ENCODE measurements around the gene PARP1.
"Not testable (repeated sequence)": the region's sequence is repeated elsewhere in the genome, so short reads cannot be mapped to it uniquely, and the experiment has no call there.

The PARP1 gene

DNA sequence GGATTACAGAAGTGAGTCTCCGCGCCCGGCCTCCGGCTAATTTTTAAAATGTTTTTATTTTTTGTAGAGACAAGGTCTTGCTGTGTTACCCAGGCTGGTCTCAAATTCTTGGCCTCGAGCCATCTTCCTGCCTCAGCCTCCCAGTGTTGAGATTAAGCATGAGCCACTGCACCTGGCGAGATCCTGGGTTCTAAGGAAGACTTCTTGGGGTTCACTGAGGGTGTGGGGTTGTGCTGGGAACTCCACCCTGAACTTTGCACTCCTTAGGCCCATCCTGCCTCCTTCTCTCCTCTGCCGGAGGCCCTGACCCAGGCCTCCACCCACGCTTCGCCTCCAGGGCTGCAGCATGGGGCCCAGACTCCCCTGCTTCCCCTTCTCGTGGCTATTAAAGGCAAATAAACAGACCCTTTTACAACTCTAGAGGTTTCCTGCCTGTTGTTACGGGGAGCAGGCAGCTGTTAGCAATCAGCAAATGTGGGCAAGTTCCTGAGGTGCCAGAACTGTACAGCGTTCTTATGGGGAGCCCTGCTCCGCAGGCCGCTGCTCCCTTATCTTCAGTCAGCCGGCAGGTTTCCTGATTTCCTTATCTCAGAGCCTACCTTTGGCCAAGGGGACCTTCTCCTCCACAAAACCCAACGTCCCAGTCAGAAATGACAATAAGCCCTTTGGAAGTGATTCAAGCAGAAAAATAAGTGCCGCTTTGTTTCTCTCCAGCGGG is 57.9 kb downstream of the PARP1 start:
- no peak for DNase-seq

GRCh38 chr1:226349081-226349480 is 58.8 kb downstream of the PARP1 start:
- DNase-seq = no peak

- no peak for DNase-seq
Measured at GRCh38 chr1:226344441-226345259, 63.2 kb downstream of the PARP1 start.

DNA sequence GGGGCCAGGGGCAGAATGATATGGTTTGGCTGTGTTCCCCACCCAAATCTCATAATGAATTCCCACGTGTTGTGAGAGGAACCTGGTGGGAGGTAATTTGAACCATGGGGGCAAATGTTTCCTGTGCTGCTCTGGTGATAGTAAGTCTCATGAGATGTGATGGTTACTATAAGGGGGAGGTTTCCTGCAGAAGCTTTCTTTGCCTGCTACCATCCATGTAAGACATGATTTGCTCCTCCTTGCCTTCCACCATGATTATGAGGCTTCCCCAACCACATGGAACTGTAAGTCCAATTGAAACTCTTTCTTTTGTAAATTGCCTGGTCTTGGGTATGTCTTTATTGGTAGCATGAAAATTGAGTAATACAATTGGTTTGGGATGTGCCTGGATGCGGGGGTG is 65.2 kb downstream of the PARP1 start:
- no peak for DNase-seq

- DNase-seq = not testable (repeated sequence)
Measured at GRCh38 chr1:226340111-226340510, 67.8 kb downstream of the PARP1 start.

- no peak for DNase-seq
Measured at GRCh38 chr1:226337276-226337875, 70.5 kb downstream of the PARP1 start.

- DNase-seq = no peak
Measured at GRCh38 chr1:226335661-226336060, 72.2 kb downstream of the PARP1 start.

DNA sequence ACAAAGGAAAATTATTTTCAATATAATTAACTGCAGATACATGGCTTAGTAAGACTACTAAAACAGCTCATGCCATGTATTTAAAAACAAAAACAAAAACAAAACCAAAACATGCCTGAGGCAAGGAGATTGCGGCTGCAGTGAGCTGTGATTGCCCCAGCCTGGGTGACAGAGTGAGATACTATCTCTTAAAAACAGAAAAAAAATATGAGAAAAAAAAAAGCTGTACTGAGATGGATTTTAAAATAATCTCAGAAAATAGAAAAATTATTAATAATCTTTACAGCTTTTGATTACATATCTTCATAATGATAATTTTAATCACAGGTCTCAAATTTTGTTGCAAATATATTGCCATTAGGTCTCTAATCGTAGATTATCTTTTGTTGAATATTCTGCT is 74.9 kb downstream of the PARP1 start:
- DNase-seq = no peak

- DNase-seq = no peak
Measured at GRCh38 chr1:226329237-226329636, 78.7 kb downstream of the PARP1 start.

DNA sequence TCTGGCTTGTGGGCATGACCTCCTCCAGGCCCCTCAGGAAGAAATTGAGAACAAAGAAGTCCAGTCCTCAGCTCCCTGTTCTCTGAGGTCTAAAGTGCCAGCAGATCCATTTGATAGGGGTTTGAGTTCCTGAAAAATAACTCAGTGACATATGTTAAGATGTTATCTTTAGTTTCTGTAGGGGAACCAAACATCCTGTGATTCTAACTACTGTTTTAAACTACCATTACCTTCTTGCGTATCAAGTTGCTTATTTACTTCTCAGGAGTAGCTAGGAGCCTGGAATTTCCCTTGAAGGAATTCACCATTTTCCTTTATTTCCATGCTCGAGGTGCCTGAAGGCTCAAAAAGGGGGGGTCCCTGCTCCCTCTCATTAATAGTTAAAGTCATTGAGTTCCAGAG is 80.1 kb downstream of the PARP1 start:
- no peak for DNase-seq

GRCh38 chr1:226325178-226325577 is 82.7 kb downstream of the PARP1 start:
- DNase-seq = no peak

DNA sequence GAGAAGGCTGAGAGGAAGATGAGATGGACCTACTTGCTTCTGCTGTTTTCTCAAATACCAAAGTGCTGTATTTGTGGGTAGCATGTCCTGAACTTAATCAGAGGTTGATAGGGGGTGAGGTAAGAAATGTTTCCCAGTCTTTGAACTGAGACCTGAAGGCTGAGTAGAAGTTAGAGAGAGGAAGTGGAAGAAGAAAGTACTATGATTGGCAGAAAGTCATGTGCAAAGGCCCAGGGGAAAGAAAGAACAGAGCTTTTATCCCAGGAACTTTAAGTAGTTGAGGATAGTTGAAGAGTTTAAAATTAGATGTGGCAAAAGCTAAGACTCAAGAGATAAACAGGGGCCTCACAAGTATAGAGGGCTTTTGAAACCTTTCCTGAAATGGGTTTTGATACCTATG is 83.4 kb downstream of the PARP1 start:
- DNase-seq = no peak

DNA sequence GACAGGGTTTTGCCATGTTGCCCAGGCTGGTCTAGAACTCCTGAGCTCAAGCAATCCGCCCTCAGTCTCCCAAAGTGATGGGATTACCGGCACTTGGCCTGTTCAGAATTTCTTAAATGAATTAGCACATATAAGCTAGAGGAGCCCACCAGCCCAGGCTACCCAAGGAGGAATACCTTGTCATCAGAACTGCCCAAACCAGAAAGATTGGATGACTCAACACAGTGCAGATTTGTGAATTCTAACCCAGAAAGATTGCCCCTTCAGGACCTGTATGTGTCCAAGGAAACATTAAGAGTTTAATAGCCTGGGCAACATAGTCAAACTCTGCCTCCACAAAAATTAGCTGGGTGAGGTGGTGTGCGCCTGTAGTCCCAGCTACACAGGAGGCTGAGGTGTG is 84.9 kb downstream of the PARP1 start:
- DNase-seq = no peak

DNA sequence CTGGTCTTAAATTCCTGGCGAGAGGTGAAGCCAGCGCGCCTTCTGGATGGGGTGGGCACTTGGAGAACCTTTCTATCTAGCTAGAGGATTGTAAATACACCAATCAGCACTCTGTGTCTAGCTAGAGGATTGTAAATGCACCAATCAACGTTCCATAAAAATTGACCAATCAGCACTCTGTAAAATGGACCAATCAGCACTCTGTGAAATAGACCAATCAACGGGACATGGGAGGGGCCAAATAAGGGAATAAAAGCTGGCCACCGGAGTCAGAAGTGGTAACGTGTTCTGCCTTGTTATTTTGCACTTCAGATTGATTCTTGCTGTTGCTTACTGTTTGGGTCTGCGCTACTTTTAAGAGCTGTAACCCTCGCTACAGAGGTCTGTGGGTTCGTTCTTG is 87.0 kb downstream of the PARP1 start:
- no peak for DNase-seq

- no peak for DNase-seq
Measured at GRCh38 chr1:226318471-226318870, 89.4 kb downstream of the PARP1 start.

GRCh38 chr1:226314055-226314454 is 93.8 kb downstream of the PARP1 start:
- DNase-seq = no peak

DNA sequence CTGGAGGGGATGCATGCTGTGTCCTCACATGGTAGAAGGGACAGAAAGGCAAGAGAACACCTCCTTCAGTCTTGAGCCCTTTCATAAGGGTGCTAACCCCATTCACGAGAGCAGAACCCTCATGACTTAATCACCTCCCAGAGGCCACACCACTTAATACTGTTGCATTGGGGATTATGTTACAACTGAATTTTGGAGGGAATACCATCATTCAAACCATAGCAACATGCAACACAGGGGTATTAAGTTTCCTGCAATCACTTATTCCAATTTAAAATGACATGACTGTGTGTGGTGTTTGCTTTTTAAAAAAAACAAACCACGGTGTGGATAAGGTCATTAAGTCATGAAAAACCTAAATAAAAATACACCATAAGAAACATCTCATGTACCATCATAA is 95.8 kb downstream of the PARP1 start:
- DNase-seq = no peak

DNA sequence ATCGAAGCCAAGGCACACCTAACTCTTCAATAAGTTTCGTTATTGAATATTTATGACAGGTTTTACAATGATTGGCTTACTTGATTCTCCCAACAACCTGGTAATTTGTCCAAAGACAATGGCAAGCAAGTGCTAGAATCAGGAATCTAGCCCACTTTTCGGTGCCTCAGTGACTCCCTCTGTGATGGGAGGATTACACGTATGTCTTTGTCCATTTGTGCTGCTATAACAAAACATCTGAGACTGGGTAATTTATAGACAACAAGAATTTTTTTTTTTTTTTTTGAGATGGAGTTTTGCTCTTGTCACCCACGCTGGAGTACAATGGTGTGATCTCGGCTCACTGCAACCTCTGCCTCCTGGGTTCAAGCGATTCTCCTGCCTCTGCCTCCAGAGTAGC is 96.5 kb downstream of the PARP1 start:
- no peak for DNase-seq

Measured in activated CD4-positive, alpha-beta T cell treated with anti-CD3 and anti-CD28 coated beads, Interleukin-2, amount 50 U/mL, for 1 hour (primary cell).